ENCODE data around the gene EIF4E1B. TPM values are rescaled to one million over a fixed set of nuclear protein-coding genes. Genes with fewer than 3 reads are reported as not detected.

Gene EIF4E1B
- total RNA-seq, 1 experiment from 2014 or later, result not detected

DNA sequence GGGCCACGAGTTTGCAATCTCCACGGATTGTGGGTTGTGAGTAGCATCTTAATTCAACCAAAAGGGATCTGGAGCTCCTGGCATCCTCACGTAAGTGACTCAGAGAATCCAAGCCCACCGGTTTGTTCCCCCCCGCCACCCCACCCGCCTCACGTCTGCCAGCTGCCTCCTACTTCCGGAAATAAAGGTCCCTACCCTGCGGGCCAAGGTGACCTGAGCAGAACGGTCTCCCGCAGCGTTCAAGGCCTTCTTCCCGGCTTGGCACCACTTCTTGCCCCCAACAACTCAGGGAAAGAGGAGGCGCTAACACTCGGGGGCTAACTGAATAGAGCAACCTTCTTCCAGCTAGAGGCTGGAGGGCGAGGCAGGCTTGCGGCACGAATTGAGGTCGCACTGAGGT lies 11.7 kb upstream of the EIF4E1B start:
- peaks cover 21% of the 10 kb centered on the region for H3K27me3 ChIP-seq (replicated peaks; ENCODE audit: insufficient read depth, low read depth, low read length, poor library complexity)
- H3K36me3 ChIP-seq (ENCODE audit: insufficient read depth, low read length, poor library complexity, severe bottlenecking), result no peaks in the 10 kb centered on the region
- no TSS peak for BruUV-seq (replicated peaks)
- H3K4me1 ChIP-seq (ENCODE audit: insufficient read depth, low read length, poor library complexity, severe bottlenecking), result peaks cover 4% of the 10 kb centered on the region
- no peaks in the 10 kb centered on the region for H3K9me3 ChIP-seq (ENCODE audit: low read depth, low read length, poor library complexity, severe bottlenecking)
- ChIA-PET POLR2A (ENCODE audit: low non-redundant PET) (no interaction called here), CTCF (interaction anchor here (0.6 kb wide), 1 partner anchor 214 kb away, joined by 3 read pairs; no protein-coding TSS in a partner anchor)
- no peak overlapping the region for H3K4me3 ChIP-seq (ENCODE audit: low read depth, low read length, poor library complexity, severe bottlenecking)
- no peak overlapping the region for H3K27ac ChIP-seq (ENCODE audit: low read depth, low read length, poor library complexity, severe bottlenecking)
- DNase-seq (ENCODE audit: low spot score), result no peak
- TF ChIP-seq EZH2 (IDR thresholded peaks at IDR 0.05; ENCODE audit: borderline replicate concordance, low read depth, low read length, poor library complexity, severe bottlenecking), result no peak
- TF ChIP-seq CTCF (conservative IDR thresholded peaks at IDR 0.05; ENCODE audit: low read depth, low read length), result no peak
- intact Hi-C loops (cut with micrococcal nuclease; ENCODE audit: unreplicated experiment), result loop anchor here (5.0 kb wide), 2 partner anchors 46 to 201 kb away; partner anchors contain the start of gene CLTB

- TF ChIP-seq EZH2 (IDR thresholded peaks at IDR 0.05; ENCODE audit: borderline replicate concordance, low read depth, low read length, poor library complexity, severe bottlenecking) (no peak), CTCF (conservative IDR thresholded peaks at IDR 0.05; ENCODE audit: low read depth, low read length) (peak; percentile 67)
- no peaks in the 10 kb centered on the region for H3K36me3 ChIP-seq (ENCODE audit: insufficient read depth, low read length, poor library complexity, severe bottlenecking)
- H3K4me1 ChIP-seq (ENCODE audit: insufficient read depth, low read length, poor library complexity, severe bottlenecking), result peaks cover 4% of the 10 kb centered on the region
- POLR2A ChIA-PET (ENCODE audit: low non-redundant PET), result no interaction called here
- peaks cover 21% of the 10 kb centered on the region for H3K27me3 ChIP-seq (replicated peaks; ENCODE audit: insufficient read depth, low read depth, low read length, poor library complexity)
- peak overlapping the region; percentile 25 for H3K4me3 ChIP-seq (ENCODE audit: low read depth, low read length, poor library complexity, severe bottlenecking)
- no TSS peak for BruUV-seq (replicated peaks)
- CTCF ChIA-PET, result interaction anchor here (0.6 kb wide), 1 partner anchor 214 kb away, joined by 3 read pairs; no protein-coding TSS in a partner anchor
- intact Hi-C loops (cut with micrococcal nuclease; ENCODE audit: unreplicated experiment), result loop anchor here (5.0 kb wide), 2 partner anchors 47 to 202 kb away; partner anchors contain the start of gene CLTB
- no peak overlapping the region for H3K27ac ChIP-seq (ENCODE audit: low read depth, low read length, poor library complexity, severe bottlenecking)
- DNase-seq (ENCODE audit: low spot score), result peak; percentile 93
- no peaks in the 10 kb centered on the region for H3K9me3 ChIP-seq (ENCODE audit: low read depth, low read length, poor library complexity, severe bottlenecking)
These were observed 11.3 kb upstream of the EIF4E1B start for GRCh38 chr5:176619203-176619568.

- H3K27me3 ChIP-seq (replicated peaks; ENCODE audit: insufficient read depth, low read depth, low read length, poor library complexity), result peaks cover 21% of the 10 kb centered on the region
- no peaks in the 10 kb centered on the region for H3K36me3 ChIP-seq (ENCODE audit: insufficient read depth, low read length, poor library complexity, severe bottlenecking)
- H3K9me3 ChIP-seq (ENCODE audit: low read depth, low read length, poor library complexity, severe bottlenecking), result no peaks in the 10 kb centered on the region
- ChIA-PET POLR2A (ENCODE audit: low non-redundant PET) (no interaction called here), CTCF (no interaction called here)
- no TSS peak for BruUV-seq (replicated peaks)
- DNase-seq (ENCODE audit: low spot score), result no peak
- no peak overlapping the region for H3K27ac ChIP-seq (ENCODE audit: low read depth, low read length, poor library complexity, severe bottlenecking)
- intact Hi-C loops (cut with micrococcal nuclease; ENCODE audit: unreplicated experiment), result loop anchor here (5.0 kb wide), 2 partner anchors 47 to 202 kb away; partner anchors contain the start of gene CLTB
- TF ChIP-seq EZH2 (IDR thresholded peaks at IDR 0.05; ENCODE audit: borderline replicate concordance, low read depth, low read length, poor library complexity, severe bottlenecking) (peak; percentile 73), CTCF (conservative IDR thresholded peaks at IDR 0.05; ENCODE audit: low read depth, low read length) (no peak)
- peak overlapping the region; percentile 25 for H3K4me3 ChIP-seq (ENCODE audit: low read depth, low read length, poor library complexity, severe bottlenecking)
- peaks cover 4% of the 10 kb centered on the region for H3K4me1 ChIP-seq (ENCODE audit: insufficient read depth, low read length, poor library complexity, severe bottlenecking)
These were observed 10.7 kb upstream of the EIF4E1B start for GRCh38 chr5:176619569-176620332.
